DMS114 treated with DMSO at 0.1 percent for 48 hours (cell line): Measurements from ENCODE around the gene SMIM1.
"Not testable (repeated sequence)": the region's sequence is repeated elsewhere in the genome, so short reads cannot be mapped to it uniquely, and the experiment has no call there.

Experiments used
- DNase-seq: peaks from one replicate; lab custom pipeline; 2025; ENCODE audit not compliant: unreplicated experiment; lab: John Stamatoyannopoulos, UW

Gene SMIM1

DNA sequence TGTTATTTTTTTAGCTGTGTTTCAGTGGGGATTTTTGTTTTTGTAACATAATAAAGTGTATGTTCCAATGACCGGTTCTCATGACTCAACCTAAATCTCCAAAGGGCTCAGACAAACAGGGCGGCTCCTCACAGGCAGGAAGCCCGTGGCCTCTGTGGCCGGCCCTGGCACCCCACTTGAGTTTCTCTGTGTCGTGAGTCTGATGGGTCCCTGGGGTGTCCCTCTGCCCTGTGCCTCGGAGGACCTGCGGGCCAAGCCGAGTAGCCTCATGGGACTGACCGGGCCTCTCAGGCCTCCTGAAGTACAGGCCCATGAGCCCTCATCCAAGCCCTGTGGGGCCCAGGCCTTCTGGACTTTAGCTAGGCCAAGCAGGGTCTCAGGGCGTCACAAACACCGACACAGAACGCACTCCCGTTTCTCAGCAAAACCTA, 36.4 kb upstream of the SMIM1 start:
- DNase-seq = no peak

DNA sequence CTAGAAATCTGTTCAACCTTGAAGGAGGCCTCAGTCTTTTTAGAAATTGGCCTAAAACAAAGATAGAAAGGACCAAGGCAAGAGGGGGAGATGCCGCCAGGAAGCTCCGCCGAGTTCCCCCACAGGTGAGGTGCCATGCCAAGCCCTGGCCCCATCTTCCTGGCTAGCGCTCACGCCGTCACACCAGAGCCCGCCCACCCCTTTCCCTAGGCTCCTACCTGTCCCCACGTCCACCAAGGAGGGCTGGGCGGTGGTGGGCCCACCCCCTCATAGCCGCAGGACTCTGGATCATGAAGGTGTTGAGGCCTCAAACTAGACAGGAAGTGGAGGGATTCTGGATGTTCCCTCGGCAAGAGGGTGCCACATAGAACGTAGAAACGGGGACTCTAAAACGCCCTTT, 35.8 kb upstream of the SMIM1 start:
- no peak for DNase-seq

- no peak for DNase-seq
These were observed 33.6 kb upstream of the SMIM1 start for GRCh38 chr1:3738943-3739342.

DNA sequence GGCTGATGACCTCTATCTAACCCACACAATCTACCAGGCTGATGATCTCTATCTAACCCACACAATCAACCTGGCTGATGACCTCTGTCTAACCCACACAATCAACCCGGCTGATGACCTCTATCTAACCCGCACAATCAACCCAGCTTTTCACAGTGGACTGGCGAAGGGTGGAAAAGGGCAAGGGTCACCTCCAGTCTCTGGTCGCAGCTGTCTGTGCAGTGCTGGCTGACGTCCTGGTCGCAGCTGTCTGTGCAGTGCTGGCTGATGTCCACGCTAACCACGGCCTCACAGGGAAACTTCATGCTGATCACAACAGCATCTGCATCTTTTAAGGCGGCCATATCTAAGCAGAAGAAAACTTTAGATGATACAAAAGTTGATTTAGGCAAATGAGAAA, 32.5 kb upstream of the SMIM1 start:
- no peak for DNase-seq

DNA sequence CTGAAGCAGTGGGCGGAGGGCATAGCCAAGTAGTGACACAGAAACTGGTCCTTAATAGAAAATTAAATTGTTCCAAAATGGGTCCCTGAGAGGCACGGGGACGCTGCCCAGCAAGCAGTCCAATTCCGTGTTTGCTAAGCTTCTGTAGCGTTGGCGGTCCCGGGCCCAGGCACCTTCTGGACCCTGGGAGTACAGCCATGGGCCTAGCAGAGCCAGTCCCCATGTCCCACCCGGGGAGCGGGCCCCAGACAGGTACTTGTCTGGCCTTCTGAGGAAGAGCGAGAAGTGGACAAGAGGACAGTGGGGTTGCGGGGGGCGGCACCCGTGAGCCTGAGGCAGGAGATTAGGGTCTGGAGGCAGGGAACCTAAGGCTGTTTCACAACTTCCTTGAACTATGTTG, 31.8 kb upstream of the SMIM1 start:
- DNase-seq = no peak

- DNase-seq = no peak
These were observed 30.7 kb upstream of the SMIM1 start for GRCh38 chr1:3741566-3742438.

DNA sequence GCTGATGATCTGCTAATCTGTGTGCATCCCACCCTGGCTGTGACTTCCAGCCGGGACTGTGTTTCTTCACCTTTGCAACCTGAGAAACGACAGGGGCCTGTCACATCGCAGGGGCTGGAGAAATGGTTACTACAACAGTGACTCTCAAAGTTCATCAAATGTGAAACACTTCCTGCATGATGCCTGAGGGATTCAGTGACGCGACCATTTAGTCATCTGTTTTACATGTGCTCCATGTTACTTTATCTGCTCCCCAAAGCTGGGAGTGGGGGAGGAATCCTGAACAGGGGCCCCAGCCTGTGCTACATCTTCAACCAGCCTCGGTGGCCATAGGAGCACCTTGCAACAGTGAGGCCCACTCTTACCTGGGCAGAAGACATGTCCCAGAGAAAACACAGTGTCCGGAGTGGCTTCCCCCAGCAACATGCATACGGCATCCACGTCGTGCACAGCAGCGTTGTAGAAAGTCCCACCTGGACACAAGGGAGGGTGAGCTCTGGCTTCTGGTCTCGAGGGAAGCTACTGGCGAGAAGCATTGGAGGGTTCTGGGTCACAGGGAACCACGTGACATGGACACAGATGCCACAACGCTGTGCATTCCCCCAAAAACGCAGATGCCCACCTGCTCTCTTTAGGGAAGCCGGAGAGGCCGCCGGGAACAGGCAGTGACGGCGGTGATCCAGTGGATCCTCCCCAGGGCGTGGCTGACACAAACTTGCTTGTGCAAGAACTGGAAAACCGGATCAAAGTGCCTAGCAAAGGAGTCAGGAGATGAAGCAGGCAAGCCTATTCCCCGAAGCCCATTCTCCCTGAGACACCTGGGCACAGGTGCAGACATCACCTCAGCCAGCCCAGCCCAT, 29.9 kb upstream of the SMIM1 start:
- DNase-seq = no peak

DNA sequence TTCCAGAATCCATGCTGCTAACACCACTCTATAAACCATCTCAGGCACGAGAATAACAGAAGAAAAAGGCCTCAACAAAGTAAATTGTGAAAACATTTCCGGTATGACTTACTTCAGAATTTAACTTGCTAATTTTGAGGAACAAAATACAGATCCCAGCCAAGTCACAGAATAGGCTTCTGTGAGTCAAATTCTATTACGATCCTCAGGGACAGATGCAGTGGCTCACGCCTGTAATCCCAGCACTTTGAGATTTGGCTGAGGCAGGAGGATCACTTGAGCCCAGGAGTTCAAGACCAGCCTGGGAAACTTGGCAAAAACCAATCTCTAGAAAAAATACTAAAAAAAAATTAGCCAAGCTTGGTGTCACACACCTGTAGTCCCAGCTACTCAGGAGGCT, 29.1 kb upstream of the SMIM1 start:
- DNase-seq = no peak

- no peak for DNase-seq
These were observed 28.7 kb upstream of the SMIM1 start for GRCh38 chr1:3743826-3744225.

GRCh38 chr1:3744646-3745045, 27.9 kb upstream of the SMIM1 start:
- no peak for DNase-seq

DNA sequence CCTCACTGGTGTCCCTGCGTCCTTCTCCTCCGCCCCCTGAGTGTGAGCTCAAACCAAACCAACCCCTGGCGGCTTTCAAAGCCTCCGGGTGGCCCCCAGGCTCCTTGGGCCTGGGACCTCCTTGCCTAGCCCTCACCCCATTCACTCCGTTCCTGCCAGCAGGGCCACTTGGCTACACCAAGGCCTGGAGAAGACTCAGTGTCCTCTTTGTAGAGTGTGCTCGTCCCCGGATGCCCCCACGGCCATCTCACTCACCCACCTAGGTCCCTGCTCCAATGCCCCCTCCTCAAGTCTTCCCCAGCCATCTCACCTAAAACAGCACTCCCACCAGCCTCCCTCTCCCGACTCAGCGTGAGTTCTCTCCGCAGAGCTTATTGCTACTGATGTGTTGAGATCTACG, 27.5 kb upstream of the SMIM1 start:
- no peak for DNase-seq

DNA sequence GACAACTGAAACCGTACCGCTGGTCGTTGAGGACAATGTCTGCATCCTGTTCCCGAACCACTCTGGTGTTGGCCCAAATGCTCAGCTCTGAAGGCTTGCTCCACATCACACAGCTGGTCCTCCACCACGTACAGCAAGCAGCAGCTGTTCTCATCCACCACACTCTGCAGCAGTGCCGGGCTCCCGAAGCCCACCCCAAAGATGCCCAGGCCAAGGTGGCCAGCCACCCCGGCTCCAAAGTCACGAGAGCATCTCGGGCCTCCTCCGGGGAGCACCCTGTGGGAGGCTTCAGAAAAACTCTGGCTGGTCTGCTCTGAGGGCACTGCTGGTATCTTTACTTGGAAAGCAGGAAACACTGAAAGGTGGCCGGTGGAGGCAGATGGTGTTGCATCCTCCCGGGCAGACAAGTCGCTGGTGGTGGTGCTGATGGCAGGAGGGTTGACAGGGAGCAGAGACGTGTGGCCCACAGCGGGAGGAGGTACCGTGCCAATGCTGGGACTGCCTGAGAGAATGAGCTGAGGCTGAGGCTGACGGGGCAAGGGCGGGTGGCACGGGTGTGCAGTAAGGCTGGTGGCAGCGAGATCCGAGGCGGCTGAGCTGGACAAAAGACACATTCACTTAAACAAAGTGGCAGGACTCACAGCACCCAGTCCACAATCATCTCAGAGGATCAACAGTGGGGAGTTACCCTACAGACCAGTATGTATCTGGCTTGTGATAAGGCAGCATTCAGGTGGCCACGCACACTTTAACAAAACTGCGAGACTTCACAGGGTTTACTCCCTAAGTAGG, 26.8 kb upstream of the SMIM1 start:
- no peak for DNase-seq

DNA sequence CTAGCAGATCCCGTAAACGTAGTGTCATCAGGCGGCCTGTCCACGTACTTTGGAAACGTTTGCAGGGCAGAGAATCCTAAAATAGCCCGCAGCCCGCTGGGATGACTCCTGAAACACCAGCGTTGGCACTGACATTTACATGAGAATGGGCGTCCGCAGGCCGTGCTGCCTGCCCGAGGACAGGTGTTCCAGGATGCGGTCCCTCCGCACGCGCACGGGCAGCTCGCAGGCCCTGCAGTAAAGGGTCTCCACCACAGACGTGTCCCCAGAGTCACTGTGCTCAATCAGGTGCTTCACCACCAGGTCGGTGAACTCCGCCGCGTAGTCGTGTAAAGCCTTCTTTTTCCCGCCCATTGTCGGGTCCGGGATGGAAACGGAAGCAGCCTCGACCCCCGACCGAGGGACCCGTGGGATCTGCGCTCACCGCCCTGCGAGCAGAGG, 26.1 kb upstream of the SMIM1 start:
- DNase-seq = no peak

GRCh38 chr1:3746830-3747521, 25.6 kb upstream of the SMIM1 start:
- DNase-seq = peak; percentile 66

GRCh38 chr1:3747522-3747848, 25.1 kb upstream of the SMIM1 start:
- DNase-seq = no peak

GRCh38 chr1:3747903-3748302, 24.6 kb upstream of the SMIM1 start:
- DNase-seq = no peak

- DNase-seq = not testable (repeated sequence)
These were observed 24.1 kb upstream of the SMIM1 start for GRCh38 chr1:3748316-3748900.

GRCh38 chr1:3749512-3749911, 23.0 kb upstream of the SMIM1 start:
- DNase-seq = no peak

- no peak for DNase-seq
These were observed 21.8 kb upstream of the SMIM1 start for GRCh38 chr1:3750741-3751140.

GRCh38 chr1:3752400-3752945, 20.1 kb upstream of the SMIM1 start, which contains the start of gene CCDC27:
Gene CCDC27, plus strand, starts transcription at chr1:3752450. Its CDS starts 32 bp downstream, at chr1:3752482.
- no peak for DNase-seq
